Effector CD4-positive, alpha-beta T cell (primary cell): ENCODE measurements around the gene MRFAP1.
"Not testable (repeated sequence)": the region's sequence is repeated elsewhere in the genome, so short reads cannot be mapped to it uniquely, and the experiment has no call there.

ENCODE experiments used
- DNase-seq: peaks from one replicate; pipeline ENCODE4 v3.0.0-alpha.2; 2020

MRFAP1 gene

GRCh38 chr4:6672541-6673190, 32.2 kb downstream of the MRFAP1 start:
- DNase-seq: not testable (repeated sequence)

- not testable (repeated sequence) for DNase-seq
These were observed 32.7 kb downstream of the MRFAP1 start for GRCh38 chr4:6673191-6673659.

DNA sequence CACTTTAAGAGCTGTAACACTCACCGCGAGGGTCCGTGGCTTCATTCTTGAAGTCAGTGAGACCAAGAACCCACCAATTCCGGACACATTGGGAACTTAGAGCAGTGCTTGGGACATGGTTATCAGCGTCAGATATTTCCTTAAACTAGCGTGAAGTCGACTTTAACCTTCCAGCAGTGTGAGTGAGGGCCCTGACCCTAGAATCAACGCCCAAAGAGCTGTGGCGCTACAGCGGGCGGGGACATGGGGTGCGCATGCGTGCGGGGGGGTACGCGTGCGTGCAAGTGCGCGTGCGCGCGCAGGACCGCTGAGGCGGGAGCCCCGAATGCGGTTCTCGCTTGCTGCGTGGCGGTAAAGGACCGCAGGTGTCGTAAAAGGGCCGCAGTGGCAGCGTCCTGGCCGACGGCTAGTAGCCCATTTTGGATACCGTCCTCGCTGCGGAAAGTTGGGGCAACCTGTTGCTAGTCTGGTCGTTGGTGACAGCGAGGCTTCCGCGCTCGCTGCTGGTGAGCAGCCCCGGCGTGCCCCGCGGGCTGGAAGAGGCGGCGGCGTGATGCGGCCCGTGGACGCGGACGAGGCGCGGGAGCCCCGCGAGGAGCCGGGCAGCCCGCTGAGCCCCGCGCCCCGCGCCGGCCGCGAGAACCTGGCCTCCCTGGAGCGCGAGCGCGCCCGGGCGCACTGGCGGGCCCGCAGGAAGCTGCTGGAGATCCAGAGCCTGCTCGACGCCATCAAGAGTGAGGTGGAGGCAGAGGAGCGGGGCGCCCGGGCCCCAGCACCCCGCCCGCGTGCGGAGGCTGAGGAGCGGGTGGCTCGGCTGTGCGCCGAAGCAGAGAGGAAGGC, 33.4 kb downstream of the MRFAP1 start:
- DNase-seq: peak; percentile 94

DNA sequence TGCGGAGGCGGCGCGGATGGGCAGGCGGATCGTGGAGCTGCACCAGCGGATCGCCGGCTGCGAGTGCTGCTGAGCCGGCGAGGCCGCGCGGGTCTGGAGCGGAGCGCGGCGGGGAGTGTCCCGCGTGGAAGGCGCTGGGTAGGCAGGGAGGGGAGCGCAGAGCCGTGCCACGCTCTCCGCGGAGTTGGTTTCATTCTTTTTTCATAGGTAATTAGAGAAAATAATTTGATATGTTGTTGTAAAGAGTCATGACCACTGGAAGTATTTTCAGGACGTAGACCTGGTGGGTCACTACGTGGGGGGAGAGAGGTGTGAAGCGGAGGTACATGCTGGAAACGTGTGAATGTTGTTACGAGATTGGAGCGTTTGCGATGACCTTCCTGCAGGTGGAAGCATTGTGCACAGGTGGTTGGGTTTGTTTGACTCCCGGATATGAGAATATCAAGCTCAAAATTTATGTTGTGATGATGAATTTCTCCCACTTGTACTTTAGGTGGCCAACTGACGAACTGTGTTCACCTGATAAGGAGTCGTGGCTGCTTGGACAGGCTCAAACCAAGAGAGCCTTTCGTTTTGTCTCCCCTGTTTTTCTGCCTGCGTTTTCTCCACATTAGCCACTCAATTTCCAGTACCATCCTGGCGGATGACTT, 34.1 kb downstream of the MRFAP1 start:
- DNase-seq: peak; percentile 56

GRCh38 chr4:6676722-6677558, 36.5 kb downstream of the MRFAP1 start:
- DNase-seq: no peak

DNA sequence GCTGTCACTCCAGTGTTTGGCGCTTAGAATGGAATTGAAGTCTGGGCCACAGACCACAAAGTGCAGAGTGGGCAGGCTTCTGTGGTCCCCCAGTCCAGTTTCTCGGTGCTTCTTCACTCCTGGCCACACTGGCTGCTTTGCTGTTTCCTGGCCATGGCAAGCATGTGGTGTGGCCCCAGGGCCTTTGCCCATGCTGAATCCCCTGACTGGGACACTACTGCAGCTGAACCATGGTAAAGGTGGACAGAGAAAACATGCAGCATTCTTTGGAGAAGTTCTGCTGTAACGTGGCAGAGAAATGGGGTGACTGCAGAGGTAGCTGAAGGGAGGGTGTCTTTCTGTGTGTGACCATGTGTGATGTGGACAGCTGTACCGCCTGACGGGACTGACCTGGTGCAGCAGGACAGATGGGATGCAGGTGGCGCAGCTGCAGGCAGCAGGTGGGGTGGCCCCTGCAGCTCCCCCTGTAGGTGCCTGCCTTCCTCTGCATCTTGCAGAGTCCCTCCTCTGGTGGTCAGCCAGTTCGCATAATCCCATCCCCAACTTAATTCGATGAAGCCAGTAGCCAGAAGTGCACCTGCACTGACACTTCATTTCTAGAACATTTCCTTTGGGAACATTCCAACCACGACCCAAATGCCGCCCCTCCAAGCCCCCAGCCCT, 40.0 kb downstream of the MRFAP1 start:
- no peak for DNase-seq

DNA sequence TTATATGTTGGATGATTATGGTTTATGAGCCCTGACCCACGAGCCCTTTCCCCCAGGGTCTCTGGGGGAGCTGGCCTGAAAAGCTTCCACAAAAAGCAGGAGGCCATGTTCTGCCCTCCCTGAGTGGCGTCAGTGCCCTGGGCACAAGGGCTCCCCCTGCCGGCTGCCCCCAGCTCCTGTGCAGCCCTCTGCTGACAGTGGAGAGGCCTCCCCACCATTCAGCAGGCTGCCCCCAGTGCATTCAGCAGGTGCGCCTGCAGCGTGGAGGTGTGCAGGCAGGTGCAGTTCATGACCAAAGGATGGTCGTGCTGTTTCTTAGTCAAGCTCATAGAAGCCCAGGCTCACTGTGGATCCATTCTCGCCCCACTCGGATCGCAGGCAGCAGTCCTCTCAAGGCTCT, 40.7 kb downstream of the MRFAP1 start:
- DNase-seq: no peak

DNA sequence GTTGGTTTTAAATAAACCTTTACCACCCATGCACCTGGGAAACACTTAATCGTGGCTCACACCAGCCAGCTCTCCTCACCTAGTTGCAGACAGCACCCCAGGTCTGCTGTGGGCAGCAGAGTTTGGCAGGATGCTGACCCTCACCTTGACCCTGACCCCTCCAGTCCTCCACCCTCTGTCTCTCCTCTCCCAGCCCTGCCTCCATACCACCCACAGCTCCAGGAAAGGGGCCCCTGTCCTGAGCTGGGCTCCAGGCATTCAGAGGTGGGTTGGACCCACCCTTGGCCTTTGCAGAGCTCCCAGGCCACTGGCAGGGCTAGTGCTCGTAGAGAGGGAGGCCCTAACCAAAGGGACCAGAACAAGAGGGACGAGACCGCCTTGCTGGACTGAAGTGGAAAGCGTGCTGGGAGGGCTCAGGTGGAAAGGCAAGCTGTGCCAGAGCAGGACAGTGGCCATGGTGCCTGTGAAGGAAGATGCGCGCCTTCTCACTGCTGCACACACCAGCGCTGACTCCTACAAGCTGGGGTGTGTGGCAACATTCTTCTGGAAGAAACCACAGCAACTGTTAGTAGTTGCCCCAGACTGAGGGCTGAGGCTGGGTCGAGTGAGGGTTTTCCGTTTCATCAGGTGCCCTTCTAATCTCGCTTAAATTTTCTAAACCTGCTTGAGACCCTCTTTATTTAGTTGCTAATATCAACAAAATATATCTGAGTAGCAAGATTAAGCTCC, 42.5 kb downstream of the MRFAP1 start:
- no peak for DNase-seq

DNA sequence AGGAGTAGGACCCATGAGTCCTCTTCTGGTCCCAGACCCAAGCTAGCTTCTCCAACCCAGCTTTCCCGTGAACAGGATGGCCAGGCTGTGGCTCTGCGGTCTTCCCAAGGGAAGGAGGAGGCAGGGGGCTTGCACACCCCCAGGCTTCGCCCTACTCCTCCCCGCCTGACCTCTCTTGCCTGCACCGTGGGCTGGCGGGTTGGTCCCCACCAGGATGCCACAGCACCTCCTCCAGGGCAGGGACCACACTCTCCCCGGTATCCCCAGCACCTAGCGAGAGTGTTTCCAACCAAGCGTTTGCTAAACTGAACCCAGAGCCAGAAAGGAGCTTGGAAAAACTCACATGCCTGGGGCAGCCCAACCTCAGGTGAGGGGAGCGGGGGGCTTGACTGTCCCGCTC, 44.2 kb downstream of the MRFAP1 start:
- DNase-seq: no peak

- DNase-seq: no peak
These were observed 45.8 kb downstream of the MRFAP1 start for GRCh38 chr4:6686104-6686787.

DNA sequence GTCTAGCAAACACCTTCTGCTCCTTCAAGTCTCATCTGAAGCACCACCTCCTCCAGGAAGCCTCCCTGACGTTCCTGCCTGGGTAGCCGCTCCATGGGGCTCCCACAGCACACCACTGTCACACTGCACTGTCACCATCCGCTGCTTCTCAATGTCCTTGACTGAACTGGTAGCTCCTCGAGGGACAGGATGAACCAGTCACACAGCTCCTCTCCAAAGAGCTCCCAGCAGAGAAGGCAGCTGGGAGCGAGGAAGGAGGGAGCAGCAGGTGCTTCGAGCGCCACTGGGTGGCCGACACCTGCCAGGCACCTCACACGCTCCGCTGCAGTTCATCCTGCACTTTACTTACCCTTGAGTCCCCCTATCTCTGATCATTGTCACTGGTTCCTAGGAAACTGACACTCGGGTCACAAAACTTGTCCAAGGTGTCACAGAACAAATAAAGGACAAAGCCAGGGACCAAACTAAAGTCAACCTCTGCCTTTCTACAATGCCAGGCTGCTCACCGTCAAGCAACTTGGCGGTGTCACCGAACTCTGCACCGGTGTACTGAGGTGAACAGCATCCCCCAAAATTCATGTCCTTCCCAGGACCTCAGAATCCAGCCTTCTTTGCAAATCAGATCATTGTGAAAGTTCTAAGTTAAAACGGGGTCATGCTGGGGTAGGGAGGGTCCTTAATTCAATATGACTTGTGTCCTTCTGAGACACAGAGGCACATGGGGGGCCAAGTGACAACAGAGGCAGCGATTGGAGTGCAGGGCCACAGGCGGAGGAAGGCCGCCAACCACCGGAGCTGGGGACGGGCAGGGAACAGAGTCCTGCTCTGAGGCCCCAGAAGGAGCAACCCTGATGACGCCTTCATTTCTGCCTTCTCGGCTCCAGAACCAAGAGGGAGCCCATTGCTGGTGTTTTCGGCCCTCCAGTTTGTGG, 47.7 kb downstream of the MRFAP1 start:
- DNase-seq: no peak

- peak; percentile 64 for DNase-seq
These were observed 48.5 kb downstream of the MRFAP1 start for GRCh38 chr4:6688879-6689505.

DNA sequence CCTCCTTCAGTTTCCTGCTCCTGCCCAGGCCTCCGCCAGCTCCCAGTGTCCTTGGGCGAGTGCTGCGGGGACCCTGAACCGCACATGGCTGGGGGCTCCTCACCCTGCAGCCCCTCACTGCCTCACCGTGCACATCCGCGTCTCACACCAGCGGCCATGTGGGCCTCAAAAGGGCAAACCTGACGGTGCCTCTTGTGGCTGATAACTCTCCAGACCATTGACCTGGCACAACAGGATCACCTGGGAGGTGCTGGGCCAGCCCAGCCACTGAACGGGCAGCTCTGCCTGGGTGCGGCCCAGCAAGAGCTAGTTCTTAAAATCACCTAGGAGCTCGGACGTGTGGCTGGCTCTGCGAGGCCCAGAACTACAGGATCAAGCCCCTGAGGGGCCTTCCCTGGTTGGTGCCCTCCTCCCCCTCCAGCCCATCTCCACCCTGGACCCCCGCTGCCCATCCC, 49.0 kb downstream of the MRFAP1 start:
- no peak for DNase-seq
